GM18951 (cell line): ENCODE results near the gene DNAJC22.

Source experiments
- POLR2A ChIP-seq: IDR thresholded peaks from 4 replicates; pipeline ENCODE4 v1.6.1; 2011; ENCODE audit warnings: mild to moderate bottlenecking; ENCODE audit not compliant: insufficient read length, insufficient read depth; ENCODE audit errors: extremely low read depth
- in situ Hi-C: fragments of 300-500 bp; cut with MboI; formaldehyde crosslinking; loops from one replicate; pipeline ENCODE4 v1.12.0; 2022; ENCODE audit warnings: low sequenced_read_pairs, mixed read lengths, inconsistent platforms; ENCODE audit not compliant: unreplicated experiment

DNAJC22 gene

GRCh38 chr12:49345051-49345824, 1.4 kb upstream of the DNAJC22 start:
- no peak for TF ChIP-seq POLR2A
- in situ Hi-C loops: no loop called here

- no peak for TF ChIP-seq POLR2A
- in situ Hi-C loops: no loop called here
Observed at GRCh38 chr12:49345825-49346658, 646 bp upstream of the DNAJC22 start.

- in situ Hi-C loops: no loop called here
- no peak for TF ChIP-seq POLR2A
Observed at GRCh38 chr12:49347311-49348193, 864 bp downstream of the DNAJC22 start.

DNA sequence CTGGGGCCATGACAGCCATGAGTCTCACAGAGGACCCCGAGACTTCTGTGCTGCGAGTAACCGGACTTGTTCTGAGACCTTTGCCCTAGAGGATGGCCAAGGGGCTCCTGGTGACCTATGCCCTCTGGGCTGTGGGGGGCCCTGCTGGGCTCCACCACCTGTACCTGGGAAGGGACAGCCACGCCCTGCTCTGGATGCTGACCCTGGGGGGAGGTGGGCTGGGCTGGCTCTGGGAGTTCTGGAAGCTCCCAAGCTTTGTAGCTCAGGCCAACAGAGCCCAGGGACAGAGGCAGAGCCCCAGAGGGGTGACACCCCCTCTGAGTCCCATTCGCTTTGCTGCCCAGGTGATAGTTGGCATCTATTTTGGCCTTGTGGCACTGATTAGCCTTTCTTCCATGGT, 2.1 kb downstream of the DNAJC22 start:
- in situ Hi-C loops: no loop called here
- TF ChIP-seq POLR2A: no peak

- no peak for TF ChIP-seq POLR2A
- in situ Hi-C loops: no loop called here
Observed at GRCh38 chr12:49349266-49349665, 2.6 kb downstream of the DNAJC22 start.

DNA sequence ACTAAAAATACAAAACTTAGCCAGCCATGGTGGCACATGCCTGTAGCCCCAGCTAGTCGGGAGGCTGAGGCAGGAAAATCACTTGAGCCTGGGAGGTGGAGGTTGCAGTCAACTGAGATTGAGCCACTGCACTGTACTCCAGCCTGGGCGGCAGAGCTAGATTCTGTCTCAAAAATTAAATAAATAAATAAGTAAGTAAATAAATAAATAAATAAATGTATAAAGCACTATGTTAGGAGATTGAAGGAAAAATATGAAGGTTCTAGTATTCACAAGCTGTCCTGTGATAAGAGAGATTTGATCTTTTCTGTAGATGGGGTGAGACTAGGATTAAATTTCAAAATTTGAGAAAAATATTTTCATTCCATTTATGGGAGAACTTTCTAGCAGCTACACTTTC, 5.7 kb downstream of the DNAJC22 start:
- in situ Hi-C loops: no loop called here
- TF ChIP-seq POLR2A: no peak

DNA sequence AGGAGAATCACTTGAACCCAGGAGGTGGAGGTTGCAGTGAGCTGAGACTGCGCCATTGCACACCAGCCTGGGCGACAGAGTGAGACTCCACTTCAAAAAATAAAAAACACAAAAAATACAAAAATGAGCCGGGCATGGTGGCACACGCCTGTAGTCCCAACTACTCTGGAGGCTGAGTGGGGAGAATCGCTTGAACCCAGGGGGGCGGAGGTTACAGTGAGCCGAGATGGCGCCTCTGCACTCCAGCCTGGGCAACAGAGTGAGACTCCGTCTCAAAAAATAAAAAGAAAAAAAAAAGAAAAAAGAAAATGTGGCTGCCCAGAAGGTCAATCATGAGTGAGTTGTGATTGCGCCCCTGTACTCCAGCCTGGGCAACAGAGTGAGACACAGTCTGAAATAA, 9.2 kb downstream of the DNAJC22 start:
- no peak for TF ChIP-seq POLR2A
- in situ Hi-C loops: no loop called here

DNA sequence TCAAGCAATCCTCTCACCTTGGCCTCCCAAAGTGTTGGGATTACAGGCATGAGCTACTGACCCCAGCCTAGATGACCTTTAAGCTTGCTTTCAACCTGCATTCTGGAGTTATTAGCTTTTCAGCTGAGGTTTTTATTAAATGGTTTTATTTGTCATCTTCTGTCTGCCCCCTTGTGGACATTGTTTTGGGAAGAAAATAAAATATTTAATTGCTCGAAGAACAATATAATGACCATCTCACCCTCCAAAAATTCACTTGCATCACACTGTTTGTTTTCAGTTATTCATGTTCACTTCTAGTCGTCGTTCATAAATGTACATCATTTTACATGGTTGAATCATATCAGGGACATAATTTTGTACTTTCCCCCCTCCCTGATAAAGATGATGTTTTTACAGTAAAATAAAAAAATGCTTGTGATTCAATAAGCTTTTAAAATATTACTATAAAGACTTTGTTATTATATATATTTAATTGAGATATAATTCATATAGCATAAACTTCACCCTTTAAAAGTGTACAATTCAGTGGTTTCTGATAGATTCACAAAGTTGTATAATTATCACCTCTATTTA, 10.5 kb downstream of the DNAJC22 start:
- in situ Hi-C loops: no loop called here
- TF ChIP-seq POLR2A: no peak

DNA sequence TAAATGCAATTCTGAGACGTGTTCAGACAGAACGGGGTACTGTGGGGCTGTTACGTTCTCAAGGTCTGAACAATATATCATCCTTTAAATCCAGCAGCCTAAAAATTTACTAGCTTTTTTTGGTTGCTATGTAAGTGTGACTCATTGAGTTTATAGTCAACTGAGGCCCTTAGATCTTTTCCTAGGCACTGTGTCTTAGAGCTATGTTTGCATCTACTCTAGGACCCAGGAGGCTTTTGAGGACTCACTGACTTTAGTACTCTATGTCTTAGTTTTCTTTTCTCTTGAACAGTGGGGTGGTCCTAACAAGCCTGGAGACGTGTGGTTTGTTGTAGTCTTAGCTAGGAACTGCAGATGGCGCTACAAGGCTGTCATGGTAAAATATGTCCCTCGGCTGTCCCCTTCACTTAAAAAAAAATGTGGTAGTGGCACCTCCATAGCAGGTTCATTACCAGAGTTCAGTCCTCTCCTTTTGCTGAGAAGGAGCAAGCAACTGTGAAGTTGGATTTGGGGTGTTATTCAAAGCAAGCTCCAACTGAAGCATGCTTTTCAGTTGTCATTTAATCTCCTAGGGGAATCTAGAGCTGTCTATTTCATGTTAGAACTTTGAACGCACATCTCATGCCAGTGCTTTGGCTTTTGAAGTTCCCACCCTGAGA, 11.9 kb downstream of the DNAJC22 start:
- in situ Hi-C loops: no loop called here
- no peak for TF ChIP-seq POLR2A

DNA sequence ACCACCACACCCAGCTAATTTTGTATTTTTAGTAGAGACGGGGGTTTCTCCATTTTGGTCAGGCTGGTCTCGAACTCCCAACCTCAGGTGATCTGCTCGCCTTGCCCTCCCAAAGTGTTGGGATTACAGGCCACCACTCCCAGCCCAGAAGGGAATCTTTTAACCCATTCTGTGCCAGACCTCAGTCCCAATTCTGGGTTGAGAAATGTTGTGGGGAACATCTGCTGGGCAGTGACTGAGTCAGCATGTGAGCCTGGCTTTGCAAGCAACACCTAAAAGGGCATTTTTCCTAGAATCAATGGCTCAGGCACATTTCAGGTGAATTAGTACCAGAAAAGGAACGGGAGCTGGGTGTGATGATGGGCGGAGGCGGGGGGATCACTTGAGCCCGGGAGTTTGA, 13.0 kb downstream of the DNAJC22 start:
- in situ Hi-C loops: loop anchor here (5.0 kb wide), 1 partner anchor 158 kb away; no protein-coding TSS in a partner anchor
- TF ChIP-seq POLR2A: no peak

- TF ChIP-seq POLR2A: no peak
- in situ Hi-C loops: loop anchor here (5.0 kb wide), 1 partner anchor 155 kb away; no protein-coding TSS in a partner anchor
Observed at GRCh38 chr12:49362077-49362476, 15.4 kb downstream of the DNAJC22 start.

GRCh38 chr12:49364989-49365388, 18.3 kb downstream of the DNAJC22 start:
- no peak for TF ChIP-seq POLR2A
- in situ Hi-C loops: loop anchor here (5.0 kb wide), 1 partner anchor 152 kb away; no protein-coding TSS in a partner anchor
